Bone marrow (tissue), 2 donors: ENCODE results near the gene EYA3.

Experiments
- DNase-seq, 2 donors: peaks; one replicate each; lab custom pipeline; 2025; lab: John Stamatoyannopoulos, UW

The EYA3 gene

GRCh38 chr1:28071813-28072212 is 16.6 kb downstream of the EYA3 start:
- DNase-seq: no peak

DNA sequence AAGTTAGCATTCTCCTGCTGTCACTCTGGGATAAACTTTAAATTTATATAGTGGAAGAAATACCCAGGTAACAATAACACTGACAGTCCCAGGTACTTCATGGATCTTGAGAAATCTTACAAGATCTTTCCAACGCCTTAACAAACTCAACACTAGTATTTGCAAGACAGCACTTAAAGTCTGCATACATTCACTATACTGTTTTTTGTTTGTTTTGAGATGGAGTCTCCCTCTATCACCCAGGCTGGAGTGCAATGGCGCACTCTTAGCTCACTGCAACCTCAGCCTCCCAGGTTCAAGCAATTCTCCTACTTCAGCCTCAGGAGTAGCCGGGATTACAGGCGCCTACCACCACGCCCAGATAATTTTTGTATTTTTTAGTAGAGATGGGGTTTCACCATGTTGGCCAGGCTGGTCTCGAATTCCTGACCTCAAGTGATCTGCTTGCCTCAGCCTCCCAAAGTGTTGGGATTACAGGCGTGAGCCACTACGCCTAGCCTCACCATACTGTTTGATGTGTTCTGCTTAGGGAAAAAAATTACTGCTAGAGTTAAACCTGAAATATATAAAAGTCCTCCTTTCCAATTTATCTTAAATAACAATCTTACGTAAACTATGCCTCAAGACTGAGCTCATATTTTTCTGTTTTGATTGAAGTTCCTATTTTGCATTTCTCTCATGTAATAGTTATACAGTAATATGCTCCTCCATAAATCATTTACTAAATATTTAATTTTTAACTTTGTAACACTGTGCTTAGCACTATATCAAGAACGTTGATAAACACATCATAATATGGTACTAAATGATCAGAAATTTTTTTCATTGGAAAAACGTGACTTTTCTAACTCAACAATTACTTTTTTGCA is 17.5 kb downstream of the EYA3 start:
- DNase-seq: no peak

- no peak for DNase-seq
Observed at GRCh38 chr1:28067523-28068090, 20.8 kb downstream of the EYA3 start.

GRCh38 chr1:28066393-28067154 is 21.8 kb downstream of the EYA3 start:
- no peak for DNase-seq

GRCh38 chr1:28064064-28064463 is 24.3 kb downstream of the EYA3 start:
- DNase-seq: peak in 1 of 2 donors; percentile 75

- DNase-seq: peak in 1 of 2 donors; percentile 42
Observed at GRCh38 chr1:28062806-28063205, 25.6 kb downstream of the EYA3 start.

DNA sequence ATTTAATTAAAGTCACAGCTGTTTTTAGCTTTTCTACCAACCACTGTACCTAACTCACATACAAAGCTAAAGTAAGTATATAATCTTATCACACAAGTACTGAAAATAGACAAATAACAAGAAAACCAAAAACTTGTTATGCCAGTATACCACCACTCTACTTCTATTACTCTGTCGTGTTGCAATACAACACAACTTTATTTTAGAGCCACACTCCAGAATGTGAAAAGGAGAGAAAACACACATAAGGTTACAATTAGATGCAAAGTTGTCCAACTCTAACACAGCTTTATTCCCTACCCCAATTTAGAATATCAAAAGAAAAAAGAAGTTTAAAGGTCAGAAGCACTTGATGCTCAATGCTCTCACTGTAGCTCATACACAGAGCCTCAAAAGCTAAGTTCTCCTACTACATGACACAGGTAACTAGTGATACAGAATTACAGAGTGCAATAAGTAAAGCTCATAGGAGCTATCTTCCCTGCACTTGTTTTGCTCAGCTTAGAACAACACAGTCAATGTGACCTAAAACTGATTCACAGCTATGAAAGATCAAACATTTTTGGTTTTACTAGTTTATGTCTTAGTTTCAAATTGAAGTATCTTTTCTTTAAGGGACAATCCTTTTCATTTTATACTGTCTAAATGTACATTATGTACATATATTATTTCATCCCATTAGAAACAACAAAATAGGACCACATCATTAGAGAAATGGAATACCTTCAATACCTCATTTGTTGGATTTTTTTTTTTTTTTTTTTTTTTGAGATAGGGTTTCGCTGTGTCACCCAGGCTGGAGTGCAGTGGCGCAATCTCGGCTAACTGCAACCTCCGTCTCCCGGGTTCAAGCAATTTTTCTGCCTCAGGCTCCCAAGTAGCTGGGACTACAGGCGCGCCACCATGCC is 29.2 kb downstream of the EYA3 start:
- no peak for DNase-seq

- DNase-seq: no peak
Observed at GRCh38 chr1:28058168-28058567, 30.2 kb downstream of the EYA3 start.

GRCh38 chr1:28056129-28056925 is 32.1 kb downstream of the EYA3 start:
- DNase-seq: peak in 1 of 2 donors; percentile 72

DNA sequence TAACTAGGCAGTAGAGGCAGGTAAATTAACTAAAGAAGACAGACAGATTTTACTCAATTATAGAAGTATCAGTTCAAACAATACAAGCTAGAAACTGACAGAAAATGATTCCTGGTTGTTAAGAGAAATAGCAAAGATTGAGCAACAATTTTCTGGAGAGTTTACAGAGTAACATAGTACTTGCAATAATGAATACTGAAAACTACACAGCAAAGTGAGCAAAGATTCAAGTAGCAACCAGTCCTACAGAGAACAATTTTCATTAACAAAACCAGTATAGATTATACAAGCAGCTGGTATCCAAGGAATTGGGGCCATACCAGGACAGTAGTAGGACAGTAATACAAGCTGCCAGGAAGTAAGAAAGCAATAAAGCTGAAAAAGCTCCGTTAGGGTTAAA is 37.6 kb downstream of the EYA3 start:
- DNase-seq: no peak

DNA sequence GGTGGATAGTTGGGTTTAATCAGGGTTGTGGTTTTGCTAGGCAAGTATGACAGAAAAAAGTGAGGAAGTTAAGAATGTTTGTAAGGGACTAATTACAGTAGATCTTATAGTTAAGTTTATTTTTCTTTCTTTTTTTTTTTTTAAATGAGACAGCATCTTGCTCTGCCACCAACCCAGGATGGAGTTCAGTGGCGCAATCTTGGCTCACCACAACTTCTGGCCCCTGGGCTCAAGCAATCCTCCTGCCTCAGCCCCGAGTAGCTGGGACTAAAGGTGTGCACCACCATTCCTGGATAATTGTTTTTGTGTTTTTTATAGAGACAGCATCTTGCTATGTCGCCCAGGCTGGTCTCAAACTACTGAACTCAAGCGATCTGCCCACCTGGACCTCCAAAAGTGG is 41.7 kb downstream of the EYA3 start:
- no peak for DNase-seq

- no peak for DNase-seq
Observed at GRCh38 chr1:28045777-28046176, 42.6 kb downstream of the EYA3 start.

GRCh38 chr1:28044399-28044798 is 44.0 kb downstream of the EYA3 start:
- DNase-seq: no peak

GRCh38 chr1:28039341-28039740 is 49.1 kb downstream of the EYA3 start:
- DNase-seq: no peak

DNA sequence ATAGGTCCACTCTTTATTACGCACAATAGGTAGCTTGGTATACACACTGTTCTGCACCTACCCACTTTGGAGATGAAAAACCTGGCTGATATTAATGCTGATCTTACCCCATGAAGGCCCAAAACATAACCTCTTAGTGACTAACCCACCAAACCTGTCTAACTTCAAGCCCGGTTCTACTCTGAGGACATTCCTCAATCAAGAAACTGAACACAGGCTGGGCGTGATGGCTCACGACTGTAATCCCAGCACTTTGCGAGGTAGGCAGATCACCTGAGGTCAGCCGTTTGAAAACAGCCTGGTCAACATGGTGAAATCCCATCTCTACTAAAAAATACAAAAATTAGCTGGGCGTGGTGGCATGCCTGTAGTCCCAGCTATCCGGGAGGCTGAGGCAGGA is 50.5 kb downstream of the EYA3 start:
- DNase-seq: no peak

- DNase-seq: no peak
Observed at GRCh38 chr1:28037206-28037605, 51.2 kb downstream of the EYA3 start.

DNA sequence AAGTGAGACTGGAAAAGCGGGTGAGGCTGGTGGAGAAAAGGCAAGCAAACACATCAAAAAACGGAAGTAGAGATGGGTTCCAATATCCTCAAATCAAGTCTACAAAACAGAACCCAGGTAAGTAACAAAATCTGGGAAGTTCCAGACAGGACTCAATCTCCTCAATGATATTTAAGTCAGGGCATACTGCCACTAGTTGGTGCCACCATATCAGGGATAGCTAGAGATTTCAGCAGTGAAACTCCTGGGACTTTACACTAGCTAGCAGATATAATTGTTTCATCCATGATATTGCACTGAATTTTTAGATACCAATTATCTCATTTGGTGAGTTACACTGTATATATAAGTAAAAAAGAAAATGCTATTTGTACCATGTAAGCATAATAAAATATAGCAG is 52.0 kb downstream of the EYA3 start:
- DNase-seq: no peak

DNA sequence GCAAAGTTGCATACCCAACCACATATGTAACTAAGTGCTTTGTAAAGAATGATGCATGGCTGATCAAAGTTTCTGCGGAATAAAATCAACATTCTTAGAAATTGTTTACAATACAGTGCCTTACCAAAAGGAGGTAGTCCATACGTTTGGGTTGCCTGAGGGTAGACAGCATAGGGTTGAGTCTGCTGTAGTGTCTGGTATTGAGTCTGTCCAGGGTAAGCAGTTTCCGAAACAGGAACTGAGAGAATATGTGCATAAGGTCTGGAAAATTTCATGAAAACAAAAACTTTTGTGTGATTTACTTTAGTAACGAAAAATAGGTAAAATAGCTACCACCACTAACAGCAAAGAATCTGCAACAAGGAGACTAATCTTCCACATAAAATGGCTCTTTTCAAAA is 53.0 kb downstream of the EYA3 start:
- no peak for DNase-seq

DNA sequence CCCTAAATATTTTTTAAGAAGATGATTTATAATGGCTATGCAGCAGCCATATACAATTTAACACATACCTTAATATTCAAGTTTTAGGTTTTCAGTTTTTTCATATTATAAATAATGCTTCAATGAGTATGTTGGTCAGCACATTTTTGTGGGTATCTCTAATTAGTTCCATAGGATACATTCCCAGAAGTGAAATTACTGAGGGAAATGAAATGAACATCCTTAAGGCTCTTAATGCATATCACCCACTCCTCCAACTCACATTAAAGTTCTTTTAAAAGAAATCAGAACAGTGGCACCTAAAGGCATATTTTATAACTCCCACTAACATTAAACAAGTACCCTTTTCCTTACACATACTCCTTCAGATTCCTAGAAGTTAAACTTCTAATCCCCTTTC is 56.1 kb downstream of the EYA3 start:
- no peak for DNase-seq

DNA sequence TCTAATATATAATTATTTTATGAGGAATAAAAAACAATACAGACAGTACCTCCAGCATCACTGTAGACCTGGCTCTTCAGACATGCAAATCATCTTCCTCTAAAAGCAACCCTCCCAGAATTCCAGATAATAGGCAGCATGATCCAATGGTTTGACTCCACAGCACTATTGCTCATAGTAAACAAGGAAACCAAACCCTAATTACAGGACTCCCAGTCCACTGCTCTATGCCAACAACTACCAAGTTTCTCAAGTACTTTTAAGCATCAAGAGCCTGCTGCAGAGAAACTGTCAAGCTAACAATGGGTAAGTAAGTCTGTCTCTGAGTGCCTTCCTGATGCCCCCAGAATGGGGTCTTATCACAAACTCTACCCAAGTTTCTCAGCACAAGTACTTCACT is 57.2 kb downstream of the EYA3 start:
- DNase-seq: no peak
